KOPT-K1 (cell line): ENCODE measurements around the gene TRIML2.

Experiments used
- H3K27ac ChIP-seq: fragments of 200-600 bp; sonication (generic); 2 replicates; pipeline ENCODE4 v1.5.1; 2016; ENCODE audit warnings: antibody characterized with exemption, mild to moderate bottlenecking, low read depth, low read length; ENCODE audit not compliant: poor library complexity, severe bottlenecking
- H3K36me3 ChIP-seq: fragments of 200-600 bp; sonication (generic); 2 replicates; pipeline ENCODE4 v1.5.1; 2017; ENCODE audit warnings: antibody characterized with exemption, mild to moderate bottlenecking, low read length, moderate library complexity; ENCODE audit not compliant: insufficient read depth
- H3K9me3 ChIP-seq: fragments of 200-600 bp; sonication (generic); 2 replicates; pipeline ENCODE4 v1.5.1; 2017; ENCODE audit warnings: antibody characterized with exemption, low read length, mild to moderate bottlenecking; ENCODE audit not compliant: insufficient read depth, poor library complexity, severe bottlenecking

The TRIML2 gene, protein sequence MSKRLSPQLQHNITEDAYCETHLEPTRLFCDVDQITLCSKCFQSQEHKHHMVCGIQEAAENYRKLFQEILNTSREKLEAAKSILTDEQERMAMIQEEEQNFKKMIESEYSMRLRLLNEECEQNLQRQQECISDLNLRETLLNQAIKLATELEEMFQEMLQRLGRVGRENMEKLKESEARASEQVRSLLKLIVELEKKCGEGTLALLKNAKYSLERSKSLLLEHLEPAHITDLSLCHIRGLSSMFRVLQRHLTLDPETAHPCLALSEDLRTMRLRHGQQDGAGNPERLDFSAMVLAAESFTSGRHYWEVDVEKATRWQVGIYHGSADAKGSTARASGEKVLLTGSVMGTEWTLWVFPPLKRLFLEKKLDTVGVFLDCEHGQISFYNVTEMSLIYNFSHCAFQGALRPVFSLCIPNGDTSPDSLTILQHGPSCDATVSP

GRCh38 chr4:188109157-188109755 lies at the start of gene TRIML2:
Gene TRIML2, minus strand, starts transcription at chr4:188109603. Its CDS starts 4,235 bp downstream, at chr4:188105368.
- no peaks in the 10 kb centered on the region for H3K36me3 ChIP-seq
- H3K9me3 ChIP-seq = no peaks in the 10 kb centered on the region
- H3K27ac ChIP-seq = no peak within 1 kb of the TSS

GRCh38 chr4:188158336-188158735 lies 48.9 kb upstream of the TRIML2 start:
- H3K36me3 ChIP-seq = no peaks in the 10 kb centered on the region
- H3K9me3 ChIP-seq = peaks cover 5% of the 10 kb centered on the region
- no peak overlapping the region for H3K27ac ChIP-seq

DNA sequence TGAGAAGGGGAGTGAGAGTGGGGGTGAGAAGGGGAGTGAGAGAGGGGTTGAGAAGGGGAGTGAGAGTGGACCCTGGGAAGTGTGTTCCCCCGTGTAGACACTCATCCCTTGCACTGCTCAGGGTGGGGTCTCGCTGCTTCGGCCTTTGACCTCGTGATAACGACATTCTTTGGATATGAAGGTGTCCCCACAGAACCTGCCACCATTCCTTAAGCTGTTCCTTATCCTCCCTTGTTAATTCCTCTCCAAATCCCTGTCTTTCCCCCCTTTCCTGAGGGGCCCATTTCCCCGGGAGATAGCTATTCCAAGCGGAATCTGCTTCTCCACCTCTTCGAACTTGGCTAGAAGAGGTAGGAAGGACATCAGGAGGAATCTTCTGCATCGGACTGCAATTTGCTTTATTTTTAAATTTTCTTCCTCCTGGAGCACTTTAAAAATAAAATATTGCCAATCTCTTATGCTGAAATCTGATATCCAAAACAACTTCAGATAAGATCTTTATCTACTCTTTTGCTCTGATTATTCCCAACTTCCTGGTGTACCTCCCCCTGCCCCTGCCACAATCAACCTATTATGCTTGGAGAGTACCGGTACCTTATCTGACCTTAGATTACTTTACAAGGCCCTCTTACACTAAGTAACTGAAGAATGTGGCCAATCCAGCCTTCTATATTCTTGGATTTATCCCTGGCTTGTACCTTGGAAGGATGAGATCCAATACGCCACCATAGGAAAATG lies 45.4 kb upstream of the TRIML2 start:
- Histone ChIP-seq H3K27ac (no peak overlapping the region), H3K36me3 (no peaks in the 10 kb centered on the region), H3K9me3 (peaks cover 5% of the 10 kb centered on the region)

DNA sequence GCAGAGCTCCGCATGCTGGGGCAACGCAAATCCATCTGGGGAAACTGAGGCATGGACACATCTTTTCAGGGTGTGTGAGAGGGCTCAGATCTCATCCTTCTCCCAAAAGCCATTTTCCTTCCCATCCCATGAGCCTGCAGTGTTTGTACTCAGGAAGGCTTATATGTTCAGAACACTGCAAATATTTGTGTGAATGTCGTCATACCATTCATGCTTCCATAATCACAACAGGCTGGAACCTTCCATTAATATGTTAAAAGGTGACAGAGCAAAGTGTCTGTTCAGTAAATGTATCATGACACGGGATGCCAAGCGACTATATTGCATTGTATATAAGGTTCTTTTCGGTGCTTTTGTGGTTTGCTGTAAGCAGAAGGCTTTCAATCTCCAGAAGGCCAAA lies 38.4 kb upstream of the TRIML2 start:
- Histone ChIP-seq H3K27ac (no peak overlapping the region), H3K9me3 (no peaks in the 10 kb centered on the region), H3K36me3 (no peaks in the 10 kb centered on the region)

DNA sequence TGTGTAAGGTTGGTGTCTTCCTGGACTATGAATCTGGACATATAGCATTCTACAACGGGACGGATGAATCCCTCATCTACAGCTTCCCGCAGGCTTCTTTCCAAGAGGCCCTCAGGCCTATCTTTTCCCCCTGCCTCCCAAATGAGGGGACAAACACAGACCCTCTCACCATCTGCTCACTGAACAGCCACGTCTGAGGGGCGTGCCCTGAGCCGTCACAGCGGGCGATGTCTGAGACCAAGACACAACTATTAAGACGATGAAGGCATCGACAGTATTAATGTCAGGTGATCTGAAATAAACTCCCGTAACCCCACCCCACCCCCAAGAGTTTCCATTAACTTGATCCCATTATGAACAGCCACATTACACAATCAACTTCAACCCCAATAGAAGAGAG lies 37.8 kb upstream of the TRIML2 start:
- no peaks in the 10 kb centered on the region for H3K36me3 ChIP-seq
- H3K27ac ChIP-seq = no peak overlapping the region
- no peaks in the 10 kb centered on the region for H3K9me3 ChIP-seq

DNA sequence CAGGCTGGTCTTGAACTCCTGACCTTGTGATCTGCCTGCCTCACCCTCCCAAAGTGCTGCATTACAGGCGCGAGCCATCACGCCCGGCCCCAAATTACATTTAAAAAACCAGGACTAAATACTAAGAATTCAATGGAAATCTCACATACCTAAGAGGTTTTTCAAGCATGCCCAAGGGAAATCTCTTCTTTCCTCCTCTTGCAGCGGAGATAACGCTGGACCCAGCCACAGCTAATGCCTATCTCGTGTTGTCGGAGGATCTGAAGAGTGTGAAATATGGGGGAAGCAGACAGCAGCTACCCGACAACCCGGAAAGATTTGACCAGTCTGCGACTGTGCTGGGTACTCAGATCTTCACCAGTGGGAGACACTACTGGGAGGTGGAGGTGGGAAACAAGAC lies 37.2 kb upstream of the TRIML2 start:
- Histone ChIP-seq H3K9me3 (no peaks in the 10 kb centered on the region), H3K36me3 (no peaks in the 10 kb centered on the region), H3K27ac (no peak overlapping the region)

DNA sequence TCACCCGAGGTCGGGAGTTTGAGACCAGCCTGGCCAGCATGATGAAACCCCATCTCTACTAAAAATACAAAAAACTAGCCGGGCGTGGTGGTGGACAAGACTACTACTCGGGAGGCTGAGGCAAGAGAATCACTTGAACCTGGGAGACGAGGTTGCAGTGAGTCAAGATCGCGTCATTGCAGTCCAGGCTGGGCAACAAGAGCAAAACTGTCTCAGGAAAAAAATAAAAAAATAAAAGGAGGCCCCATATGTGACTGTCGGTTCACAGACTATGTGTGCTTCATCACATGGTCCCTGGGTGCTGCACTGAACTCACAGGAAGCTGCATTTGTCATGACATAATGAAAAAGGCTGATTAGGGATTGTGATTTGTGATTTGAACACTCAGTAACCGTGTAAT lies 36.2 kb upstream of the TRIML2 start:
- no peaks in the 10 kb centered on the region for H3K9me3 ChIP-seq
- H3K36me3 ChIP-seq = no peaks in the 10 kb centered on the region
- no peak overlapping the region for H3K27ac ChIP-seq

DNA sequence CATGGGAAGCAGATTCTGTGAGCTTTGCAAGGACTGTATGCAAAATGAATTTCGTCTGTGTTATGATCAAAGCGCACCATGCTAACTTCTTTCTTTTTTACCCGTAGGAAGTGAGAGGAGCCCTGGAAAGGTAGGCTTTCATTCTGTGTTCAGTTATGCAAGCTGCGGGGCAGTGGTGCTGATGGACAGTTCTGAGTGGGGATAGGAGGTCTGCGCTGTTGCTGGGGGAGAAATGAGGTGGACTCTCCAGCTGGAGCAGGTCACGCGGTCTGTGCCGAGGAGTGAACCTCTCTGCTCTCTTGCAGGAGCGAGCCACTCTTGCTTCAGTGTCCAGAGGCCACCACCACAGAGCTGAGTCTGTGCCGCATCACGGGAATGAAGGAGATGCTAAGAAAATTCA lies 34.3 kb upstream of the TRIML2 start:
- H3K27ac ChIP-seq = no peak overlapping the region
- H3K36me3 ChIP-seq = no peaks in the 10 kb centered on the region
- H3K9me3 ChIP-seq = no peaks in the 10 kb centered on the region

GRCh38 chr4:188139671-188140070 lies 30.3 kb upstream of the TRIML2 start:
- H3K9me3 ChIP-seq = no peaks in the 10 kb centered on the region
- no peak overlapping the region for H3K27ac ChIP-seq
- H3K36me3 ChIP-seq = no peaks in the 10 kb centered on the region

- no peak within 1 kb of the TSS for H3K27ac ChIP-seq
- H3K36me3 ChIP-seq = no peaks in the 10 kb centered on the region
- no peaks in the 10 kb centered on the region for H3K9me3 ChIP-seq
Observed at GRCh38 chr4:188139141-188139540, 29.7 kb upstream of the TRIML2 start, which contains the start of gene TRIML1. Gene TRIML1, plus strand, starts transcription at chr4:188139441. Its CDS starts 118 bp downstream, at chr4:188139559.

DNA sequence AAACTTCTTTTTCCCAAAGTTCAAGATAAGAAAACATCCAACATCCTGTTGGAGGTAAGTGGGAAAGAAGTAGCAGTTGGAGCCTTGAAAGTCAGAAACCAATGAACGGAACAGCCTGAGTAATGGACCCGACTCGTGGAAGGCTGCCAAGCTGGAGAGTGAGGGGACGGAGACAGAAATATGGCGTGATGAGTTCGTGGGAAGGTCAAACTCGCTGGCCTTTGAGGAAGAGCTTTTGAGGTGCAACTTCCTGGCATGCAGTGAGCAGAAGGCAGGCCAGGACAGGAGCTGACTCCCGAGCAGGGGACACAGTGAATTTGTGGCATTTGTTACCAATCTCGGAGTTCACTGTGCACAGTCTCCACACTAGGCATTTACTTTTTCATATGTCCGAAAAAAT lies 28.8 kb upstream of the TRIML2 start:
- H3K36me3 ChIP-seq = no peaks in the 10 kb centered on the region
- H3K27ac ChIP-seq = no peak overlapping the region
- no peaks in the 10 kb centered on the region for H3K9me3 ChIP-seq

- H3K36me3 ChIP-seq = no peaks in the 10 kb centered on the region
- H3K9me3 ChIP-seq = no peaks in the 10 kb centered on the region
Observed at GRCh38 chr4:188132232-188132631, 22.8 kb upstream of the TRIML2 start.

GRCh38 chr4:188130355-188130754 lies 21.0 kb upstream of the TRIML2 start:
- Histone ChIP-seq H3K9me3 (no peaks in the 10 kb centered on the region), H3K27ac (no peak overlapping the region)

More at GRCh38 chr4:188132232-188132631, 22.8 kb upstream of the TRIML2 start:
- no peak overlapping the region for H3K27ac ChIP-seq

DNA sequence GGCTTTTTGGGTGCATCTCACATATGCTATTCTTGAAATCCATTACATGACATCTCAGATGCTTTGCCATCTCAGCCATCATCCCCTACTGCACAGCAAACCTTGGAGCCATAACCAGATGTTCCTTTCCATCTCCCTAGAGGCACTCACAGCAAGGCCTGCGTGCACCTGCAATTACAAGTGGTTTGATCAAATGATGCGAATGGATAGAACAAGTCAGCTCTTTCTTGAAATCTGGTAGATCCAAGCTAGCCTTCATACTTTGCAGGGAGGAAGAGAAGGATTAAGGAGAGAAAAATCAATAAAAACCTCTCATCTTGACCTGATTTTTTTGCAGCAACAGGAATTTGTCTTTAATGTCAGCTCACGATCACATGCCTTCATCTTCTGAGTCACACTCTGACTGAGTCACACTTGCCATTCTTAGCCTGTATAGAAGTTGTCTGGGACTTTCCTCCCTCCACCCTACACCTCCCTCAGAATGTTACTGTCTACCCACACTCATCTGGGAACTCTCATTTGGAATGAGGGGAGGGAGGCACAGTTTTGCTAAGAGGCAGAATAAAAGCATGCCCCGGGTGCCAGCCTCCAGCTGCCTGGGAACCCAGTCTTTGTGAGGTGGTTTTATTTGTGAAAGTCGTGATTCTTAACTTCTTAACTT lies 17.9 kb upstream of the TRIML2 start:
- H3K27ac ChIP-seq = no peak overlapping the region
- H3K9me3 ChIP-seq = no peaks in the 10 kb centered on the region
- H3K36me3 ChIP-seq = no peaks in the 10 kb centered on the region

More at GRCh38 chr4:188130355-188130754, 21.0 kb upstream of the TRIML2 start:
- no peaks in the 10 kb centered on the region for H3K36me3 ChIP-seq

DNA sequence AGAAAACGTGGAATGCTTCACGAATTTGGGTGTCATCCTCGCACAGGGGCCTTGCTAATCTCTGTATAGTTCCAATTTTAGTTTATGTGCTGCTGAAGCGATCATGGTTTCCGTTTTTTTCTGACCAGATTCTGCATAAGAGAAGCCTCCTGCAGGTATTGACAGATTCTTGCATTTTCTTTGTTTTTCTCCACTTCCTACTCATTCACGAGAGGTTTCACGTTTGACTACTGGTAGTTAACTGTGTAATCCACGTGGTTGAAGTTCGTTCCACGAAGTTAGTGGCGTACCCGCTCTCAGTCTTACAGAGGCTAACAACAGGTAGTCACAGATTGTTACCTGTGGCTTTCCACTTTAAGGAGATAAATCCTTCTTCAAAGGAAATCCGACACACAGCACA lies 12.1 kb upstream of the TRIML2 start:
- Histone ChIP-seq H3K36me3 (no peaks in the 10 kb centered on the region), H3K27ac (no peak overlapping the region), H3K9me3 (no peaks in the 10 kb centered on the region)
